RWPE2 (cell line): Measurements from ENCODE around the gene ZNF276.
A peak's percentile ranks its signal among the peaks of the same experiment; 100 is the strongest.

Source experiments
- ATAC-seq: fragments of 200-7000 bp; cut with Tn5 transposase; 3 replicates; pipeline ENCODE4 v1.9.1; 2021; ENCODE audit warnings: low read depth
- DNase-seq: peaks from one replicate; pipeline ENCODE4 v3.0.0-alpha.2; 2020; ENCODE audit warnings: low spot score
- H3K27ac ChIP-seq: fragments of 450-650 bp; 2 replicates; pipeline ENCODE4 v1.5.1; 2017; ENCODE audit warnings: mild to moderate bottlenecking; ENCODE audit not compliant: poor library complexity, severe bottlenecking
- H3K27me3 ChIP-seq: fragments of 250-450 bp; sonication (Bioruptor Pico); 2 replicates; pipeline ENCODE4 v1.5.1; 2021; ENCODE audit warnings: mild to moderate bottlenecking, moderate library complexity; ENCODE audit not compliant: insufficient read depth, poor library complexity, severe bottlenecking
- H3K36me3 ChIP-seq: fragments of 250-450 bp; sonication (Bioruptor Pico); 2 replicates; pipeline ENCODE4 v1.5.1; 2020; ENCODE audit warnings: low read depth, mild to moderate bottlenecking, moderate library complexity
- H3K4me1 ChIP-seq: fragments of 250-450 bp; sonication (Bioruptor Pico); 2 replicates; pipeline ENCODE4 v1.5.1; 2021; ENCODE audit warnings: mild to moderate bottlenecking, moderate library complexity; ENCODE audit not compliant: insufficient read depth, poor library complexity, severe bottlenecking
- H3K4me3 ChIP-seq: fragments of 250-450 bp; sonication (Bioruptor Pico); 2 replicates; pipeline ENCODE4 v1.5.1; 2021; ENCODE audit warnings: mild to moderate bottlenecking, moderate library complexity; ENCODE audit not compliant: severe bottlenecking
- H3K9me3 ChIP-seq: fragments of 250-450 bp; sonication (Bioruptor Pico); 2 replicates; pipeline ENCODE4 v1.5.1; 2021; ENCODE audit warnings: mild to moderate bottlenecking, moderate library complexity; ENCODE audit not compliant: severe bottlenecking
- TF ChIP-seq, protein P1 (sequence below): fragments of 450-650 bp; IDR thresholded peaks from one replicate; pipeline ENCODE4 v1.5.1; 2017; ENCODE audit warnings: mild to moderate bottlenecking, moderate library complexity; ENCODE audit not compliant: poor library complexity, severe bottlenecking

The ZNF276 gene

DNA sequence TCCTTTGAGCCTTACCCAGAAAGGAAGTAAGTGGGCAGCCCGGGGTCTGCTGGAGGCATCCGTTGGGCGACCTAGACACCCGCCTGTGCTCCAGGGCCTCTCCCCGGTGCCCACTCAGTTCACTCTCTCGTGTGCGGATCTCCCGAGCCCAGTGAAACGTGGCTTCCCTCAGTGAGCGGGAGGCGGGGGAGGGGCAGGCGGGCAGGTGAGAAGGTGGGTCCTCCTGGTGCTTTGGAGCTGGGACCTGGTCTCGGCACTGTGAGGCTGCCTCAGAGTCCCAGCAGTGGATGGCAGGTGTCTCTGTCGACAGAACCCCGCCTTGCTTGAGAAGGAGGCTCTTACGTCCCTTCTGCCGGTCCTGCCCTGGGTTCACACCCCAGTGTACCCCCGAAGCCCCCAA is 8.0 kb downstream of the ZNF276 start:
- Histone ChIP-seq H3K9me3 (no peaks in the 10 kb centered on the region), H3K27ac (no peak overlapping the region), H3K4me3 (no peak overlapping the region), H3K36me3 (peaks cover 93% of the 10 kb centered on the region), H3K4me1 (no peaks in the 10 kb centered on the region), H3K27me3 (no peaks in the 10 kb centered on the region)
- DNase-seq (no peak), ATAC-seq (no peak)
- TF ChIP-seq, protein P1, sequence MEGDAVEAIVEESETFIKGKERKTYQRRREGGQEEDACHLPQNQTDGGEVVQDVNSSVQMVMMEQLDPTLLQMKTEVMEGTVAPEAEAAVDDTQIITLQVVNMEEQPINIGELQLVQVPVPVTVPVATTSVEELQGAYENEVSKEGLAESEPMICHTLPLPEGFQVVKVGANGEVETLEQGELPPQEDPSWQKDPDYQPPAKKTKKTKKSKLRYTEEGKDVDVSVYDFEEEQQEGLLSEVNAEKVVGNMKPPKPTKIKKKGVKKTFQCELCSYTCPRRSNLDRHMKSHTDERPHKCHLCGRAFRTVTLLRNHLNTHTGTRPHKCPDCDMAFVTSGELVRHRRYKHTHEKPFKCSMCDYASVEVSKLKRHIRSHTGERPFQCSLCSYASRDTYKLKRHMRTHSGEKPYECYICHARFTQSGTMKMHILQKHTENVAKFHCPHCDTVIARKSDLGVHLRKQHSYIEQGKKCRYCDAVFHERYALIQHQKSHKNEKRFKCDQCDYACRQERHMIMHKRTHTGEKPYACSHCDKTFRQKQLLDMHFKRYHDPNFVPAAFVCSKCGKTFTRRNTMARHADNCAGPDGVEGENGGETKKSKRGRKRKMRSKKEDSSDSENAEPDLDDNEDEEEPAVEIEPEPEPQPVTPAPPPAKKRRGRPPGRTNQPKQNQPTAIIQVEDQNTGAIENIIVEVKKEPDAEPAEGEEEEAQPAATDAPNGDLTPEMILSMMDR: no peak

DNA sequence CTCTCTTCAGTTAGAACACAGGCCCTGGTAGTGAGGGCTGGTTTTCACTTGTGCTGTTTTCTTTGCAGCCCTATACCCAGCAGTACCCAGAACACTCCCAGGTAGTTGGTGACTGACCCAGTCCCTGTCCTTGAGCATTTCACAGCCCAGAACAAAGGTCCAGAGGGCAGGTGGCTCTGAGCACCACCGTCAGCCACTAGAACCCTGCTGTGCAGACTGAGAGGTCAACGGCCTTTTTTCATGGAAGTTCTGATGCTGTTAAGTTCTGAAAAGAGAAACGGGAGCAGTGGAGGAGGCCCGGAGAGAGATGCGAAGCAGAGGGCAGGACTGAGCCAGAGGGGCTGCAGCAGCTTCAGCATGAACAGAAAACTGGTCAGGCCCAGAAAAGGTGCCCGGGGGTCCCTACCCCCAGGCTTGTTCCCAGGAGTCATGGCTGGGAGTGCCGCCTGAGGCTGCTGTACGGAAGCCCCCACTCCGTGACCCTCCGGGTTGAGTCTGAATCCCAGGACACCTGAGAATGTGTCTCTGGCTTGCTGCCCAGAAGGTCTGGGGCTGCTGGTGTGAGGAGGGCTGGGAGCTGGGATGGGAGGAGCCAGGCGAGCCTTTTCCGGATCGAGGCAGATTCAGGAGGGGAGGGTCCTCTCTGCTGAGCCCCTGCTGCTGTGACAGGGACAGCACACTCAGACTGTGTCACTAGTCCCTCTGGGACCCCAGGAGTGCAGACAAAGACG is 8.7 kb downstream of the ZNF276 start:
- H3K27ac ChIP-seq: no peak overlapping the region
- peak; percentile 26; the same call in 2 of the 3 replicates for ATAC-seq
- H3K27me3 ChIP-seq: no peaks in the 10 kb centered on the region
- H3K9me3 ChIP-seq: no peaks in the 10 kb centered on the region
- no peak for DNase-seq
- H3K4me3 ChIP-seq: no peak overlapping the region
- peaks cover 94% of the 10 kb centered on the region for H3K36me3 ChIP-seq
- TF ChIP-seq, protein P1: no peak
- H3K4me1 ChIP-seq: no peaks in the 10 kb centered on the region

DNA sequence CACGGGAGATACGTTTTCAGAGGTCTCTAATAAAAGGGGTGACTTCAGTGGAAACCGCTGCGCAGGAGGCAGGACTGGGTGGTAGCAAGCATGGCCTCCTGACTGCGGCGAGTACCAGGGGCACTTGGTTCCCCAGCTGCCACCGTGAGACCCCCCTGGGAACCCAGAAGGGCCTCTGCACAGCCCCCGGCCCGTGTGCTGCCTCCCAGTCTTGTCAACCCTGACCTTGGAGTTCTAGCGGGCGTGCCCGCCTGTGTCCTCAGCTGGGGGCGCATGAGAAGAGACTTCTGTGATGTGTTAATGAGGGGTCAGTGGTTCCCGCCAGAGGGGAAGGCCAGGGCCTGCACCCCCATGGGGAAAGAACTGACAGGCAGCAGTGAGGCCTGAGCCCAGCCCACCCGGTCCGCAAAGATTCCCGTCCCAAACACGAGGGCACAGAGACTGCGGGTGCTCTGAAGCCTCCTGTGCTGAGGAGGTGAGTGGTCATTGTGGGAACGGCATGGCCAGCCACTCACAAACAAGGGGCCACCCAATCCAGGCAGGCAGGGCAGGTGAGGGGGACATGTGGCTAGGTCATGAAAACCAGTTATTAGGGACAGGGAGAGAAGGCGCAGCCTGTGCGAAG is 9.4 kb downstream of the ZNF276 start:
- DNase-seq: no peak
- Histone ChIP-seq H3K27me3 (no peaks in the 10 kb centered on the region), H3K4me3 (no peak overlapping the region), H3K27ac (no peak overlapping the region), H3K36me3 (peaks cover 96% of the 10 kb centered on the region), H3K9me3 (no peaks in the 10 kb centered on the region), H3K4me1 (no peaks in the 10 kb centered on the region)
- ATAC-seq: no peak
- TF ChIP-seq, protein P1: no peak

DNA sequence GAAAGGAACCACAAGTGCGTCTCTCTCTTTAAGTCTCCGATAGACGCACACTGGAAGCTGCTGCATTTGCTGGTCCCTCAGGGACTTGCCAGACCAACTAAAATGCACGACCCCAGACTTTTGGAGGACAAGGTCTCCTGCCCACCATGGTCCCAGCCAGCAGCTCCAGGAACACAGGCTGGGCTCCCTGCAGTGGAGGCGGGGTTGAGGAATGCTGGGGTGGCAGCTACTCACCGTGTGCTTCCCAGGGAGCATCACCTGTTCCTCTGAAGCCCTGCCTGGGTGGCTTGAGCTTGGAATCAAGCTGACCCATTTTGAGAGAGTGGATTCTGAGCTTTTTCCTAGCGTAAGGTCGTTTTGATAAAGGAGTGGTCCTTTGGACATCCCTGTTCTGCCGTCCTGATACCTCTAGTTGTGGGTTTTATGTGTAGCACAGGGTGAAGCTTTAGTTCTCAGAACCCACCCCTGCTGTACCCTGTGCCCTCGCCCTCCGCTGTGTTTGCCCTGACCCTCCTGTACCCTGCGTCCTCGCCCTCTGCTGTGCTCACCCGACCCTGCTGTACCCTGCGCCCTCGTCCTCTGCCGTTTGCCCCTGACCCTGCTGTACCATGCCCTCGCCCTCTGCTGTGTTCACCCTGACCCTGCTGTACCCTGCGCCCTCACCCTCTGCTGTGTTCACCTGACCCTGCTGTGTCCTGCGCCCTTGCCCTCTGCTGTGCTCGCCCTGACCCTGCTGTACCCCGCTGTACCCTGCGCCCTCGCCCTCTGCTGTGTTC is 11.0 kb downstream of the ZNF276 start:
- ATAC-seq (no peak), DNase-seq (no peak)
- TF ChIP-seq, protein P1: no peak
- Histone ChIP-seq H3K27me3 (no peaks in the 10 kb centered on the region), H3K4me1 (no peaks in the 10 kb centered on the region), H3K9me3 (no peaks in the 10 kb centered on the region), H3K4me3 (no peak overlapping the region), H3K36me3 (peaks cover 96% of the 10 kb centered on the region), H3K27ac (no peak overlapping the region)
